Mesodermal cell (in vitro differentiated cells): ENCODE results near the gene GPR141.
"Not testable (repeated sequence)": the region's sequence is repeated elsewhere in the genome, so short reads cannot be mapped to it uniquely, and the experiment has no call there.

Experiments used
- H3K27ac ChIP-seq: 2 replicates; pipeline ENCODE4 v1.7.0; 2013; ENCODE audit warnings: mild to moderate bottlenecking, low read depth, low read length, moderate library complexity; ENCODE audit not compliant: severe bottlenecking
- H3K36me3 ChIP-seq: 2 replicates; pipeline ENCODE4 v1.7.1; 2013; ENCODE audit warnings: mild to moderate bottlenecking, low read length, moderate library complexity; ENCODE audit not compliant: control insufficient read depth, insufficient read depth
- H3K4me1 ChIP-seq: one replicate; pipeline ENCODE4 v1.7.1; 2013; ENCODE audit warnings: mild to moderate bottlenecking, low read length; ENCODE audit not compliant: insufficient read depth, control insufficient read depth, poor library complexity, severe bottlenecking
- H3K4me3 ChIP-seq: 2 replicates; pipeline ENCODE4 v1.7.0; 2013; ENCODE audit warnings: low read length, control low read depth, mild to moderate bottlenecking; ENCODE audit not compliant: insufficient read depth, poor library complexity, severe bottlenecking; ENCODE audit errors: extremely low read depth
- H3K9me3 ChIP-seq: 2 replicates; pipeline ENCODE4 v1.7.1; 2013; ENCODE audit warnings: mild to moderate bottlenecking, low read length, moderate library complexity; ENCODE audit not compliant: control insufficient read depth
- WGBS, 2 experiments: methylation state at CpG; one replicate each; pipeline ENCODE4 v1.1.5; 2013; ENCODE audit warnings: missing lambda C conversion rate in 2 of 2; ENCODE audit not compliant: insufficient coverage in 2 of 2; 5-methylcytosine and 5-hydroxymethylcytosine counted together

The GPR141 gene

DNA sequence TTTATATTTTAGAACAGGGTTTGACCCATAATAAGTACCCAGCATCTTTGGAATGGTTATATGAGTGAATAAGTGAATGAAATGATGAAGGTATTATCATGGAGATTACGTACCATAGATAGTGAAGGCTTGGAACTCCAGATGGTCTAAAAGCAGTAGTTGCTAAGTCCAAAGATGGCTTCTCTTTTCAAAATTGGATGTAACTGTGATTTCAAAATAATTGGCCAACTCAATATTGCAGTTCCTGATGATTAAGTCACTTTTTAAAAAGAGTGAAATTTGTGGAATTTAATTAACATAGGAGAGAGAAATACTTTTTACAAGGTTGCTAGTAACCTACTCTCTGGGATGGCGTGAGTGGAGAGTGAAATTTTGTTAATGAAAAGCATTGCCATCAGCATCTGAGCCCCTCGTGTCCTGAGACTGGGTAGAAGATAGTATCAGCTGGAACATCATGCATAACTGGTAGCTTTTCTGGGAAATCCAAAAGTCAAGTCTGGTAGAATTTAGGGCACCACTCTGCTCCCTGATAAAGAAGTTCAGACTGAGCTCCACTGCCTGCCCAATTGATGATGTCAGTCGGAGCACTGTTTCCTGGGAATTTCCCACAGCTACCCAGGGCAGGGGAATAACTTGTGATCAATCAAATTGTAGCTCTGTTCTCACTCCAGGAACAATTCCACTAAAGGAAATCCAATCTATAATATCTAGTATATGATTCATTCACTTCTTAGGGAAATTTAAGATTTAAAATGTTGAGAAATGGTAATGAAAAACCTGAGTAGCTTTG lies 3.2 kb downstream of the GPR141 start:
- Histone ChIP-seq H3K27ac (no peak overlapping the region), H3K36me3 (no peaks in the 10 kb centered on the region), H3K4me1 (no peaks in the 10 kb centered on the region), H3K4me3 (no peak overlapping the region), H3K9me3 (no peaks in the 10 kb centered on the region)
- WGBS, 2 experiments, result 88 to 90% methylated on average over 3 to 4 of the region's 4 CpGs

DNA sequence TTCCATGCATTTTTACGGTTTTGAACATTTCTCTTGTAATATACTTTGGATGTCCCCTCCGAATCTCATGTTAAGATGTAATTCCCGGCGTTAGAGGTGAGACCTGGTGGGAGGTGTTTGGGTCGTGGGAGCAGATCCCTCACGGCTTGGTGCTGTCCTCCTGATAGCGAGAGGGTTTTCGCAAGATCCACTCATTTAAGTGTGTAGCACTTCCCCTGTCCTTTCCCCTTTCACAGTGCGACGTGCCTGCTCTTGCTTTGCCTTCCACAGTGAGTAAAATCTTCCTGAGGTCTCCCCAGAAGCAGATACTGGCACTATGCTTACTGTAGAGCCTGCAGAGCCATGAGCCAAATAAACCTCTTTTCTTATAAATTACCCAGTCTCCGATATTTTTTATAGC lies 6.6 kb downstream of the GPR141 start:
- Histone ChIP-seq H3K36me3 (no peaks in the 10 kb centered on the region), H3K4me3 (no peak overlapping the region), H3K9me3 (no peaks in the 10 kb centered on the region), H3K4me1 (no peaks in the 10 kb centered on the region), H3K27ac (no peak overlapping the region)
- 89 to 95% methylated on average over 4 to 9 of the region's 11 CpGs for WGBS, 2 experiments

GRCh38 chr7:37694208-37695094 lies 10.9 kb downstream of the GPR141 start:
- no peak overlapping the region for H3K4me3 ChIP-seq
- no peaks in the 10 kb centered on the region for H3K36me3 ChIP-seq
- no peaks in the 10 kb centered on the region for H3K4me1 ChIP-seq
- no peak overlapping the region for H3K27ac ChIP-seq
- H3K9me3 ChIP-seq, result no peaks in the 10 kb centered on the region
- WGBS, 2 experiments, result 77 to 84% methylated on average over 4 of the region's 4 CpGs

DNA sequence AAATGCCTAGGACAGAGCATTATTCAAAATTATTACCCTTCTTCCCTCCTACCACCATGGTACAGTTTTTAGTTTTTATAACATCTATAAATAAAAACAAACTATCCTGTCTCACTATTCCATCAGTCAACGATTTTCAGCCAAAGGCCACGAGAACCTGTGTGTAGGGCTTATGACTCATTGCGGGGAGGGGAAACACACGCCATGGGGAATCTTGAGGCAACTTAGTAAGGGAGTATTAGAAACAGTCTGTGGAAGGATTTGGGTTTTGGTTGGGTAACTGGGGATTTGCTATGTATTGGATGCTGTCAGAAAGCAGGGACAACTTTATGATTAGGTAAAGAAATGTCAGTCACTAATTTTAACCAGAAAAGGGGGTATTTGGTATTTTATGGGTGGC lies 14.7 kb downstream of the GPR141 start:
- Histone ChIP-seq H3K4me3 (no peak overlapping the region), H3K27ac (no peak overlapping the region), H3K4me1 (no peaks in the 10 kb centered on the region), H3K36me3 (no peaks in the 10 kb centered on the region), H3K9me3 (no peaks in the 10 kb centered on the region)
- WGBS, 2 experiments, result 100% methylated on average over 2 to 4 of the region's 4 CpGs

- H3K36me3 ChIP-seq, result no peaks in the 10 kb centered on the region
- H3K27ac ChIP-seq, result no peak overlapping the region
- H3K4me3 ChIP-seq, result no peak overlapping the region
- 80 to 83% methylated on average over 1 to 2 of the region's 2 CpGs for WGBS, 2 experiments
- no peaks in the 10 kb centered on the region for H3K4me1 ChIP-seq
- H3K9me3 ChIP-seq, result no peaks in the 10 kb centered on the region
Measured at GRCh38 chr7:37698782-37699181, 15.2 kb downstream of the GPR141 start.

DNA sequence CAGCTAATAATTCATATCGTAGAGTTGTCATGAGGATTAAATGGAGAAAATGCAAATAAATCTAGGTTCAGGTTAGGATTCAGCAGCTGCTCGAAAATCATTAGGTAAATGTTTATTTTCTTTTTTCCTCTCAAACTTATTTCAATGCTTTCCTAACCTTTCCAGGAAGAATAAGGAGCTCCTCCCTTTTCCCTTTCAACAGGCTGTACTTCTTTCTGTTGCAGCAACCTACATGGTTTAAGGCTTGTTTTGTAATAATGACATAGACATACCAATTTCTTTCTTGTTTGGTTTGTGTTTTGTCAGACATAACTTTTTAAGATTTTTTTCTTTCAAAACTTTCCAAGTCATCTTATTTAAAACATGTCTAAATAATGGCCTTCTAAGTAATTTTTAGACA lies 18.2 kb downstream of the GPR141 start:
- Histone ChIP-seq H3K27ac (no peak overlapping the region), H3K4me3 (no peak overlapping the region), H3K36me3 (no peaks in the 10 kb centered on the region), H3K9me3 (no peaks in the 10 kb centered on the region), H3K4me1 (no peaks in the 10 kb centered on the region)
- 83% methylated on average over 1 of the region's 2 CpGs; no CpG with 5 or more reads in 1 of the 2 experiments for WGBS, 2 experiments

DNA sequence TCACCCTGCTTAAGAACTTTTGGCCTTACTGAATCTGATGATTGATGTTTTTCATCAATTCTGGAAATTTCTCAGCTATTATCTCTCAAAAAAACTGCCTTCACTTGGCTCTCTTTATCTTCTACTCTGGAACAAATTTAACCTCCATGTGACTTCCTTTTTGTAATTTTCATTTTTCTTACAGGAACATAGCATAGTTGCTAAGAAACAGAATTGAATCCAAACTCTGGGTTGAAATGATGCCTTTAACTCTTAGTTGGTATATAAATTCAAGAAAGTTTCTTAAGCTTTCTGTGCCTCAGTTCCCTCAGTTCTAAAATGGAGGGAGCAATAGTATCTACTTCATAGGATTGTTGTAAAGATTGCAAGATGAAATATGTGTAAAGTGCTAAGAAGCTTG lies 19.8 kb downstream of the GPR141 start:
- Histone ChIP-seq H3K4me3 (no peak overlapping the region), H3K4me1 (no peaks in the 10 kb centered on the region), H3K27ac (no peak overlapping the region), H3K9me3 (no peaks in the 10 kb centered on the region), H3K36me3 (no peaks in the 10 kb centered on the region)

DNA sequence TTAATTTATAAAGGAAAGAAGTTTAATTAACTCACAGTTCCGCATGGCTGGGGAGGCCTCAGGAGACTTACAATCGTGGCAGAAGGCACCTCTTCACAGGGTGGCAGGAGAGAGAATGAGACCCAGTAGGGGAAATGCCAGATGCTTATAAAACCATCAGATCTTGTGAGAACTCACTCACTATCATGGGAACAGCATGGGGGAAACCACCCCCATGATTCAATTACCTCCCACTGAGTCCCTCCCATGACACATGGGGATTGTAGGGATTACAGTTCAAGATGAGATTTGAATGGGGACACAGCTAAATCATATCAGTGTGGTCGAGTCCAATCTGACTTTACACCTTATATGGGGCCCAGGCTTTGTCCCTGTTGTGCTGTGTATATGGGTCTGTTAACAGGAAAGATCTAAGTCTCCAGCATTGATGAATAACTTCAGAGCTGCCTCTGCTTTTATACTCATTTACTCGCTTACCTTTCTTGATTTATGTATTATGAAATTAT lies 20.8 kb downstream of the GPR141 start:
- not testable (repeated sequence) for H3K27ac ChIP-seq, H3K36me3 ChIP-seq, H3K4me1 ChIP-seq, H3K9me3 ChIP-seq, H3K4me3 ChIP-seq
- 80% methylated on average over 3 of the region's 4 CpGs; no CpG with 5 or more reads in 1 of the 2 experiments for WGBS, 2 experiments

DNA sequence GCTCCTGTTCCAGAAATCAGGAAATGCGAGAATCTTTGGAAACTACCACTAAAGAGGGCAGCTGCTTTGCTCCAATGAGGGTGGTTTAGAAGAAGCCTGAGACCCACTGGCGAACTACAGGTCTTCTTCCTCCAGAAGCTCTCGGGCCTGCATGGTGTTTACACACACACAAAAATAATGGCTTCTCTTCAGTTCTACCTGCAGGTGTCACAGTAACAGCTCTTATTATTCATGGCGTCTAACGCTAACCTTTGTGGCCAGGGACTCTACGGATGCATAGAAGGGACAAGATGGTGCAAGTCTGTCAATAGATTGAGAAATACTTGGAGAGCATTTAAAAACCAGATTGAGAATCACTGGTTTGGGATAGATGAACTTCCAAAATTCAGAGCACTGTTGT lies 22.4 kb downstream of the GPR141 start:
- WGBS, 2 experiments, result 80 to 98% methylated on average over 1 to 6 of the region's 6 CpGs
- H3K4me3 ChIP-seq, result no peak overlapping the region

DNA sequence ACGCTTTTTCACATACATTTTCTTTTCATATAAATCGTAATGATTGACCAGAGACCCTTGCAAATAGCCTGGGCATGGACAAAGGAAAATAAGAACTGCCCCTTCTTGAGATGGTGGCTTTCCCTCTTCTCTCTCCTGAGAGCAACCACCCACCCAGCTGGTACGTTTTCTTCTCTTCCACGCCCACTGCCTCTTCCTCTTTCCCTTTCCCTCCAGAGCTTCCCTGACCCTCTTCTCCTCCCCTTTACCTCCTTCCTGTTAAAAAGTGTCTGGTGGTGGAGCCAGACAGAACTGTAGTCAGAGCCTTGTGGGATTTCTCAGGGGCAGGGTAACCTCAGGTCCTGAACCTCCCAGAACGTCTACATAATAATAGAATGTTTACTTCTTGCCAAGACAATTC lies 23.2 kb downstream of the GPR141 start:
- Histone ChIP-seq H3K36me3 (no peaks in the 10 kb centered on the region), H3K27ac (no peak overlapping the region), H3K4me3 (no peak overlapping the region), H3K4me1 (no peaks in the 10 kb centered on the region), H3K9me3 (no peaks in the 10 kb centered on the region)
- WGBS, 2 experiments, result 93 to 95% methylated on average over 2 to 3 of the region's 5 CpGs

More for the DNA sequence above, 22.4 kb downstream of the GPR141 start:
- Histone ChIP-seq H3K4me1 (no peaks in the 10 kb centered on the region), H3K36me3 (no peaks in the 10 kb centered on the region), H3K9me3 (no peaks in the 10 kb centered on the region), H3K27ac (no peak overlapping the region)
